Spinal cord (tissue), 10 donors: ENCODE results near the gene MGAT4B. TPM values are rescaled to one million over a fixed set of nuclear protein-coding genes. Genes with fewer than 3 reads are reported as not detected.

Source experiments
- DNase-seq, 6 donors: peaks; one replicate each; pipeline versions ENCODE4 v3.0.0 to v3.0.0-alpha.2; 2013 to 2015; ENCODE audit warnings: low spot score in 6 of 6, low read depth in 4 of 6
- H3K27ac ChIP-seq: one replicate; pipeline ENCODE4 v1.5.1; 2013; ENCODE audit warnings: low read depth, low read length, control low read depth
- H3K27me3 ChIP-seq: one replicate; pipeline ENCODE4 v1.6.1; 2013; ENCODE audit warnings: low read length; ENCODE audit not compliant: control insufficient read depth, insufficient read depth
- H3K36me3 ChIP-seq: one replicate; pipeline ENCODE4 v1.6.1; 2013; ENCODE audit warnings: low read length; ENCODE audit not compliant: control insufficient read depth, insufficient read depth
- H3K4me1 ChIP-seq: one replicate; pipeline ENCODE4 v1.6.1; 2013; ENCODE audit warnings: low read length; ENCODE audit not compliant: control insufficient read depth, insufficient read depth
- H3K4me3 ChIP-seq: one replicate; pipeline ENCODE4 v1.5.1; 2013; ENCODE audit warnings: low read depth, low read length, control low read depth
- H3K9me3 ChIP-seq: one replicate; pipeline ENCODE4 v1.6.1; 2013; ENCODE audit warnings: low read length; ENCODE audit not compliant: control insufficient read depth, insufficient read depth
- WGBS: methylation state at CpG from one replicate; pipeline ENCODE4 v1.1.5; 2013; ENCODE audit warnings: missing lambda C conversion rate; ENCODE audit not compliant: insufficient coverage; 5-methylcytosine and 5-hydroxymethylcytosine counted together
- polyA plus RNA-seq, 2 donors: library from polyadenylated mRNA; unstranded; fragments of 120-200 nt; gene quantifications; one replicate each; pipeline ENCODE4 v1.2.1, GENCODE V29; 2013; ENCODE audit not compliant: insufficient read length in 2 of 2
- total RNA-seq, 2 donors: library from RNA; depleted of rRNA in 1 of 2; stranded (reverse); fragments of 120-200 nt in 1 of 2; fragments of >200 nt in 1 of 2; gene quantifications; one replicate each; pipeline versions ENCODE4 v1.2.3 to v1.2.4, GENCODE V29; 2013 to 2014
- donor health status: healthy.

The MGAT4B gene
- total and polyA plus RNA-seq, 4 donors = 69.4 to 211 (median 131) TPM

DNA sequence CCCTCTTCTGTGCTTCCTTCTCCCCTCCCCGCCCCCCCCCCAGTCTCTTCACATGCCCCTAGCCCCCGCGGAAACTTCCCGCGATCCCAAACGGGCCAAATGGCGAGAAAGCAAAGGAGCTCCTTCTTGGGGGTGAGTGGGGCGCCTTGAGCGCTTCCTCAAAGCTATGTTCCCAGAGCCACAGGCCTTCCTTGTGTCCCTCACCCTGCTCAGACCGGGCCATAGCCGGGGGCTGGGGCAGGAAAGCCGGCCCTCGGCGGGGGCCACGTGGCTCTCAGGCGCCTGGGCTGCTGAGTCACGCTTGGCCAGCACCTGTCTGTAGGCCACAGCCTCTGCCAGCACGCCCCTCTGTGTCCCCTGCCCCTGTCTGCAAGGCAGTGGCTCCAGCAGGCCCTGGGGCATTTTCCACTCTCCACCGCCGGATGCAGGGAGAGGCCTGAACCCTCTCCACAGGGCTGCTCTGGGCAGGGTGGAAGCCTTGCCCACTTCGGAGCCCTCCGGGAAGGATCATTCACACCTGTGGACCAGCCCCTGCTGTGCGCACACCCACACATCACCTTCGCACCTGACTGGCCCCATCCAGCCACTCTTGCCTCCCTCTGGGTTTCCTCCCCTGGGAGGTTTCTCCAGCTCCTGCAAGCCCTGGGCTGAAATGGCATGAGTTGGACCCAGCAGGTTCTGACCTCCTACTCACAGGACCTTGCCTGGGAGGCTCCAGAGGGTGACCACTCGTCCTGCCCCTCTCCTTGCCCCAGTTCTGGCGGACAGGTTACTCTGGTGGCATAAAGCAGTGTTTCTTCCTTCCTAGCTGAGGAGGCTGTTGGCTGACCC, 12.8 kb upstream of the MGAT4B start:
- Histone ChIP-seq H3K36me3 (peaks cover 32% of the 10 kb centered on the region), H3K4me3 (peak overlapping the region; percentile 59), H3K27me3 (peaks cover 7% of the 10 kb centered on the region), H3K4me1 (peaks cover 59% of the 10 kb centered on the region), H3K27ac (peak overlapping the region; percentile 85), H3K9me3 (no peaks in the 10 kb centered on the region)
- WGBS = 32% methylated on average over 25 of the region's 26 CpGs
- DNase-seq = peak in 2 of 6 donors; percentile 15 to 53

GRCh38 chr5:179818746-179819295, 12.2 kb upstream of the MGAT4B start:
- peaks cover 25% of the 10 kb centered on the region for H3K36me3 ChIP-seq
- peaks cover 55% of the 10 kb centered on the region for H3K4me1 ChIP-seq
- H3K27ac ChIP-seq = peak overlapping the region; percentile 85
- no peaks in the 10 kb centered on the region for H3K9me3 ChIP-seq
- peaks cover 7% of the 10 kb centered on the region for H3K27me3 ChIP-seq
- 1% methylated on average over 25 of the region's 35 CpGs for WGBS
- peak overlapping the region; percentile 59 for H3K4me3 ChIP-seq
- peak in 2 of 6 donors; percentile 87 to 91 for DNase-seq

DNA sequence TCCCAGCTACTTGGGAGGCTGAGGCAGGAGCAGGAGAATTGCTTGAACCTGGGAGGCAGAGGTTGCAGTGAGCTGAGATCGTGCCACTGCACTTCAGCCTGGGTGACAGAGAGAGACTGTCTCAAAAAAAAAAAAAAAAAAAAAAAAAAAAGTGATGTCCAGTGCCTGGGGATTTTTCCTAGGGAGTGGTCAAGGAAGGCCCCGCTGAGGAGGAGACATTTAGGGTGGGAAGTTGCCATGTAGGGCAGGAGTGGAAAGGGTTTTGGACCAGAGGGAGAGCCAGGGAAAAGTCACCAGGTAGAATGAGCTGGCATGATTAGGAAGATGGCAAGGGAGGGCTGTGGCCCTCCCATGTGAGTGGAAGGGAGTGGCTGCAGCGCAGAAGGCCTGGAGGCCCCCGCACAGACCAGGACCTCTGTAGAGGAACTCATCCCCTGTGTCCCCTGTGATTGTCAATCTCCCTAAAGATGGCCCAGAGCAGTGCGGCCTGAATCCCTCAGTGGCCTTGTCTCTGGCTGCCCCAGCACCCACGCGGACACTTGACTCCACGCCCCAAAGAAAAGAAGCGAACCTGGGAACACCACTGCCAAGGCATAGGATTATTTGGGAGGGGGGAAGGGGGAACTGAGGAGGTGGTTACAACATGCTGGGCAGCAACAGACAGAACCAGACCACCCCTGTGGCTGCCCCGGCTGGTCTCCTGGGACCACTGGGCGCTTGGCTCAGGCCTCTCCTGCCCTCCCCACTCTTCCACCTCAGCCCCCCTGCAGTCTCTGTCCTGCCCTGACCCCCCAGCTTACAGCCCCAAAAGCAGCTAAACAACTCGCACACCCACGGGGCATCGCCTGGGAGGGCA, 11.5 kb upstream of the MGAT4B start:
- 75% methylated on average over 11 of the region's 14 CpGs for WGBS
- H3K4me1 ChIP-seq = peaks cover 55% of the 10 kb centered on the region

GRCh38 chr5:179817470-179817840, 10.8 kb upstream of the MGAT4B start:
- H3K36me3 ChIP-seq = peaks cover 26% of the 10 kb centered on the region
- H3K4me3 ChIP-seq = peak overlapping the region; percentile 29
- no peak overlapping the region for H3K27ac ChIP-seq
- no peak for DNase-seq
- peaks cover 49% of the 10 kb centered on the region for H3K4me1 ChIP-seq
- peaks cover 7% of the 10 kb centered on the region for H3K27me3 ChIP-seq
- 77% methylated on average over 5 of the region's 8 CpGs for WGBS
- H3K9me3 ChIP-seq = no peaks in the 10 kb centered on the region

More for the DNA sequence above, 11.5 kb upstream of the MGAT4B start:
- H3K27ac ChIP-seq = peak overlapping the region; percentile 85
- peak overlapping the region; percentile 59 for H3K4me3 ChIP-seq
- DNase-seq = no peak
- peaks cover 7% of the 10 kb centered on the region for H3K27me3 ChIP-seq
- H3K36me3 ChIP-seq = peaks cover 25% of the 10 kb centered on the region
- no peaks in the 10 kb centered on the region for H3K9me3 ChIP-seq

DNA sequence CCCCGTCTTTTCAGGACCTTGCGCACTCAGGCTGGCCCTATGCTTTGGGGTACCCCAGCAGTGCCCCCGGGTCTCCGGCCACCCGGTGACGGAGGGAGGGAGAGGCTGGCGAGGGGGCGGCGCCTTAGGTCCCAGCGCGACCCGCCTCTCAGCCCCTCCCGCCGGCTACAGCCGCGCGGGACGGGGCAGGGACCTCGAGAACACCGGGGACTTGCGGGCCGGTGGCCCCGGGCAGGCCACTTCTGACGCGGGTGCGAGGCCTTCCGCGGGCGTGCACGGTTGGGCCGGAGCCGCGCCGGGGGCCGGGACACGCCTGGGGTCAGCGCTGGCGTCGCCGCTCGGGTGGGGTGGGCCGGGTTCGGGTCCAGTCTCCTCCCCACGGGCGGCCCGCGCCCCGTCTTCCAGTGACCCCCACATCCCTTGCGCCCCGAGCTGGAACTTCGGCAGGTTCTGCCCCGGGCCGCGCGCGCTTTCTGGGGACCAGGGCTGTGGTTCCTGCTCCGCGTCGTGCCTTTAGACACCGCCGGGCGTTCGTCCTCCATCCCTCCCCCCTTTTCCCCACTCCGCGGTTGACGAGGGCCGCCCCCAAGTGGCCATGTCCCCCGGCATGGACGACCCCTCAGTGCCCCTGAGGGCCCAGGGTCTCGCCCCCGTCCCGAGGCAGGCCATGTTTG, 10.3 kb upstream of the MGAT4B start:
- Histone ChIP-seq H3K27me3 (peaks cover 7% of the 10 kb centered on the region), H3K36me3 (peaks cover 30% of the 10 kb centered on the region), H3K27ac (no peak overlapping the region), H3K4me1 (peaks cover 44% of the 10 kb centered on the region), H3K9me3 (no peaks in the 10 kb centered on the region), H3K4me3 (peak overlapping the region; percentile 29)
- WGBS = 3% methylated on average over 71 of the region's 72 CpGs
- no peak for DNase-seq

DNA sequence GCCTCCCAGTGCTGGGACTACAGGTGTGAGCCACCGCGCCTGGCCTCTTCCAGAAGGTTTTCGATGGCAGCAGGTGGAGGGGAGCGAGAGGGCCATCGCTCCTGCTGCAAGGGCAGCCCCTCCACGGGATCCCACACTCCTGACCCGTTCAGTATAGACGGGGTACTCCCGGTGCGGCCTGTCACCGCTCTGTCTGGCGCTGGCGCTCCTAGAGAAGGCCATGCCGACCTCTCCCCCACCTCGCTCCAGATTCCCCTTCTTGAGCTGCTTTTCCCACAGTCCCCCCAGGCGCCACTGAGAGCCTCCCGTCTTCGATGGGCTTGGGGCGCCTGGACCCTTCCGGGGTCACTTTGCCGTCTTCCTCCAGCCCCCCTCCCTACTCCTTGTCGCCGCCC, 9.7 kb upstream of the MGAT4B start:
- 34% methylated on average over 21 of the region's 23 CpGs for WGBS
- Histone ChIP-seq H3K4me1 (peaks cover 41% of the 10 kb centered on the region), H3K27me3 (peaks cover 7% of the 10 kb centered on the region), H3K36me3 (peaks cover 35% of the 10 kb centered on the region), H3K27ac (no peak overlapping the region), H3K4me3 (peak overlapping the region; percentile 29), H3K9me3 (no peaks in the 10 kb centered on the region)
- DNase-seq = no peak

DNA sequence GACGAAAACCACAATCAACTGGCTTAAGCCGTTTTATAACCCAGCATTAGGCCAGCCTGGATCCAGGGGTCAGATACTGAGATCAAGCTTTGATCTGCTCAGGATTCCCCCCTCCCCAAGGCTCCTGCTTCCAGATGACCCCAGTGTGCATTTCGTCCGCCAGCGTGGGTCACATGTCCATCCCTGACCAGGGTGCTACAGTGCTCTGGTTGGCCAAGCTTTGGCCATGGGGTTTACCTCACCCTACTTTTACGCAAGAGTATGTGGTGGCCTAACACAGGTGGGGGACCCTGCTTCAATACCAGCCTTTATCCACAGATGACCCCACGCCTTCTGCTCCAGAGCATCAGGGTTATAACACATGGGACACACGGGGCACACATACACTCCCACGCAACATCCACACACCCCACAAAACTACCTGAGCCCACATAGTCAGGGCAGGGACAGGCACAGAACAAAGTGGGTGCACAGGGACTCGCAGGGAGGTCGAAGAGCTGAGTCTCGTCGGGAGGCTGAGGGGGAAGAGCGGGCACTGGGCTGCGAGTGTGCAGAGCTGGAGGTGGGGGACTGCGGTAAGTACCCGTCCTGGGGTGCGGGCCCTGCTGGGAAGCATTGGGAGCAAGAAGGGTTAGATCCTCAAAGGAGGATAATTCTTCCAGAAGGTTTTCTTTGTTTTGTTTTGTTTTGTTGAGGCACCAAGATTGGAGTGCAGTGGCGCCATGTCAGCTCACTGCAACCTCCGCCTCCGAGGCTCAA, 9.0 kb upstream of the MGAT4B start:
- Histone ChIP-seq H3K36me3 (peaks cover 38% of the 10 kb centered on the region), H3K4me1 (peaks cover 39% of the 10 kb centered on the region), H3K27me3 (peaks cover 7% of the 10 kb centered on the region), H3K4me3 (no peak overlapping the region), H3K27ac (no peak overlapping the region), H3K9me3 (no peaks in the 10 kb centered on the region)
- 95% methylated on average over 19 of the region's 21 CpGs for WGBS
- DNase-seq = no peak

GRCh38 chr5:179814090-179814489, 7.4 kb upstream of the MGAT4B start:
- Histone ChIP-seq H3K27ac (no peak overlapping the region), H3K9me3 (no peaks in the 10 kb centered on the region), H3K4me3 (no peak overlapping the region), H3K4me1 (peaks cover 25% of the 10 kb centered on the region), H3K36me3 (peaks cover 38% of the 10 kb centered on the region), H3K27me3 (peaks cover 7% of the 10 kb centered on the region)
- no peak for DNase-seq
- WGBS = no CpG with 5 or more reads among the region's 3 CpGs
